HepG2 (cell line): Measurements from ENCODE around the gene EMC1. TPM values are rescaled to one million over a fixed set of nuclear protein-coding genes. Genes with fewer than 3 reads are reported as not detected.

Experiments
- AHDC1 ChIP-seq: sonication (generic); formaldehyde crosslinking; IDR thresholded peaks from 2 replicates; pipeline ENCODE4 v1.5.1; 2020; ENCODE audit warnings: mild to moderate bottlenecking, missing genetic modification reagents, borderline replicate concordance
- ASH2L ChIP-seq: fragments of 300-600, 200-600 bp; sonication (generic); IDR thresholded peaks from 2 replicates; pipeline ENCODE4 v1.7.0; 2017; ENCODE audit warnings: low read depth, mild to moderate bottlenecking, moderate library complexity, mixed read lengths, low read length; ENCODE audit not compliant: insufficient read length
- ATF4 ChIP-seq, 2 experiments: fragments of 450-650 bp in 1 of 2; sonication (generic) in 1 of 2; formaldehyde crosslinking; IDR thresholded peaks; 2 replicates each; pipeline versions ENCODE4 v1.5.0 to v1.8.0; 2020 to 2022; ENCODE audit warnings: mild to moderate bottlenecking in 1 of 2, missing genetic modification reagents in 1 of 2
- CAMTA2 ChIP-seq: sonication (generic); formaldehyde crosslinking; IDR thresholded peaks from 2 replicates; pipeline ENCODE4 v1.4.0; 2020; ENCODE audit warnings: mild to moderate bottlenecking, missing genetic modification reagents, borderline replicate concordance
- CCDC6 ChIP-seq: sonication (generic); formaldehyde crosslinking; IDR thresholded peaks from 2 replicates; pipeline ENCODE4 v1.8.1; 2022; ENCODE audit warnings: mild to moderate bottlenecking, missing genetic modification reagents, moderate library complexity
- GATAD1 ChIP-seq: IDR thresholded peaks from 2 replicates; pipeline ENCODE4 v1.6.1; 2016; ENCODE audit warnings: missing genetic modification reagents, missing compliant biosample characterization
- IKZF5 ChIP-seq: IDR thresholded peaks from 2 replicates; pipeline ENCODE4 v1.6.1; 2018; ENCODE audit warnings: missing genetic modification reagents, mild to moderate bottlenecking, missing compliant biosample characterization
- KAT8 ChIP-seq: IDR thresholded peaks from 2 replicates; pipeline ENCODE4 v1.6.1; 2016; ENCODE audit warnings: missing genetic modification reagents, missing compliant biosample characterization
- MLXIP ChIP-seq: sonication (generic); formaldehyde crosslinking; IDR thresholded peaks from 2 replicates; pipeline ENCODE4 v1.9.0; 2021; ENCODE audit warnings: missing genetic modification reagents, borderline replicate concordance
- MYC ChIP-seq: sonication (generic); formaldehyde crosslinking; IDR thresholded peaks from 2 replicates; pipeline ENCODE4 v1.9.0; 2021; ENCODE audit warnings: missing genetic modification reagents, borderline replicate concordance
- PHB2 ChIP-seq: fragments of 450-650 bp; IDR thresholded peaks from 2 replicates; pipeline ENCODE4 v1.6.1; 2018; ENCODE audit not compliant: partially characterized antibody
- SSRP1 ChIP-seq: IDR thresholded peaks from 2 replicates; pipeline ENCODE4 v1.6.1; 2016; ENCODE audit warnings: control low read depth
- TBX2 ChIP-seq: sonication (generic); formaldehyde crosslinking; IDR thresholded peaks from 2 replicates; pipeline ENCODE4 v1.5.0; 2020; ENCODE audit warnings: missing genetic modification reagents, mild to moderate bottlenecking, borderline replicate concordance
- ZNF230 ChIP-seq: sonication (generic); formaldehyde crosslinking; IDR thresholded peaks from 2 replicates; pipeline ENCODE4 v1.4.0; 2020; ENCODE audit warnings: mild to moderate bottlenecking, missing genetic modification reagents
- ZNF3 ChIP-seq: IDR thresholded peaks from 2 replicates; pipeline ENCODE4 v1.7.0; 2017; ENCODE audit warnings: inconsistent platforms
- polyA plus RNA-seq, 8 experiments: library from polyadenylated mRNA; depleted of rRNA in 3 of 8; stranded (reverse) in 7 of 8; unstranded in 1 of 8; fragments of >200 nt; fragmentation: Illumina TruSeq in 4 of 8; extraction: Trizol in 4 of 8; gene quantifications; 2 replicates each; pipeline versions ENCODE4 v1.2.1 to v1.2.3, GENCODE V29; 2011 to 2016; ENCODE audit warnings: low read depth in 4 of 8, missing spikeins in 1 of 8, mixed read lengths in 1 of 8; ENCODE audit not compliant: insufficient read depth in 1 of 8
- total RNA-seq, 5 experiments: library from RNA; depleted of rRNA; stranded (reverse); fragments of >200 nt; fragmentation: Illumina TruSeq; extraction: Trizol; gene quantifications; 2 replicates each; pipeline ENCODE4 v1.2.3, GENCODE V29; 2016; ENCODE audit warnings: low read depth in 1 of 5
- TF ChIP-seq, protein P1 (sequence below): sonication (generic); formaldehyde crosslinking; IDR thresholded peaks from 2 replicates; pipeline ENCODE4 v1.4.0; 2020; ENCODE audit warnings: missing genetic modification reagents; ENCODE audit errors: not compliant biosample characterization

Gene EMC1
- total and polyA plus RNA-seq, 2 of the 13 experiments (the other 11 are each of a cell fraction or from before 2014, with no cell fraction given): 38.0 to 61.3 TPM

- TF ChIP-seq MLXIP (CRISPR knock-in tag): no peak
- no peak for TF ChIP-seq CCDC6
- TF ChIP-seq GATAD1: 0 out of 2 replicates have a peak, but pooled peaks have one; percentile 46
- 0 out of 2 replicates have a peak, but pooled peaks have one; percentile 20 for TF ChIP-seq AHDC1 (CRISPR knock-in tag)
- no peak for TF ChIP-seq ASH2L
- no peak for TF ChIP-seq MYC
- TF ChIP-seq, protein P1, sequence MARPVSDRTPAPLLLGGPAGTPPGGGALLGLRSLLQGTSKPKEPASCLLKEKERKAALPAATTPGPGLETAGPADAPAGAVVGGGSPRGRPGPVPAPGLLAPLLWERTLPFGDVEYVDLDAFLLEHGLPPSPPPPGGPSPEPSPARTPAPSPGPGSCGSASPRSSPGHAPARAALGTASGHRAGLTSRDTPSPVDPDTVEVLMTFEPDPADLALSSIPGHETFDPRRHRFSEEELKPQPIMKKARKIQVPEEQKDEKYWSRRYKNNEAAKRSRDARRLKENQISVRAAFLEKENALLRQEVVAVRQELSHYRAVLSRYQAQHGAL (CRISPR knock-in tag): no peak
- peak; percentile 49; the same call in 1 of the 2 replicates for TF ChIP-seq KAT8 (CRISPR knock-in tag)
- TF ChIP-seq IKZF5 (CRISPR knock-in tag): no peak
- TF ChIP-seq SSRP1: 0 out of 2 replicates have a peak, but pooled peaks have one; percentile 48
- no peak for TF ChIP-seq CAMTA2 (CRISPR knock-in tag)
- no peak for TF ChIP-seq ZNF3 (CRISPR knock-in tag)
- peak; percentile 89 for TF ChIP-seq TBX2 (CRISPR knock-in tag)
- peak in 1 of 2 experiments; percentile 93; a peak in 2 of 4 replicates for TF ChIP-seq ATF4 (CRISPR knock-in tag; IDR thresholded peaks at IDR 0.05)
- TF ChIP-seq PHB2: no peak
- TF ChIP-seq ZNF230 (CRISPR knock-in tag): no peak
Observed at GRCh38 chr1:19222979-19223824, 28.1 kb downstream of the EMC1 start (continued).
